Colonic mucosa (tissue), 4 donors: ENCODE data around the gene MED16. TPM values are rescaled to one million over a fixed set of nuclear protein-coding genes. Genes with fewer than 3 reads are reported as not detected.

Experiments used
- DNase-seq: peaks from one replicate; pipeline ENCODE4 v3.0.0-alpha.2; 2020
- H3K27ac ChIP-seq: fragments of 200-600 bp; one replicate; pipeline ENCODE4 v1.8.0; 2021
- H3K27me3 ChIP-seq: fragments of 200-600 bp; one replicate; pipeline ENCODE4 v1.8.0; 2021
- H3K36me3 ChIP-seq: fragments of 200-600 bp; one replicate; pipeline ENCODE4 v1.8.0; 2021
- H3K4me1 ChIP-seq: fragments of 200-600 bp; one replicate; pipeline ENCODE4 v1.8.0; 2021; ENCODE audit warnings: mild to moderate bottlenecking
- H3K4me3 ChIP-seq: fragments of 200-600 bp; one replicate; pipeline ENCODE4 v1.8.0; 2021
- H3K9ac ChIP-seq, 2 donors: one replicate each; pipeline ENCODE4 v1.7.0; 2013; ENCODE audit warnings: control low read depth in 2 of 2, low read depth in 2 of 2, low read length in 2 of 2
- H3K9me3 ChIP-seq: fragments of 200-600 bp; one replicate; pipeline ENCODE4 v1.8.0; 2021
- CTCF ChIP-seq: fragments of 200-600 bp; IDR thresholded peaks from one replicate; pipeline ENCODE4 v1.8.0; 2022; ENCODE audit warnings: antibody characterized with exemption, mild to moderate bottlenecking
- intact Hi-C: fragments of 100-400 bp; cut with DNase I; formaldehyde crosslinking; loops from one replicate; pipeline ENCODE4 v1.14.1; 2022
- total RNA-seq, 2 donors: library from RNA; stranded (reverse); fragmentation: NEBNext Ultra II Directional in 1 of 2; extraction: Animal tissue kit (Norgen Biotek cat#: 25700) in 1 of 2; gene quantifications; one replicate each; pipeline ENCODE4 v1.2.1, GENCODE V29; 2021
- donor health status: healthy.
- donor health status: DM: no; HTN: no; CAD: no.
- donor health status: DM: no; HTN: no; CAD: no.

MED16 gene
- total RNA-seq, result 10 to 100 TPM; 73.3 to 83.2 TPM

DNA sequence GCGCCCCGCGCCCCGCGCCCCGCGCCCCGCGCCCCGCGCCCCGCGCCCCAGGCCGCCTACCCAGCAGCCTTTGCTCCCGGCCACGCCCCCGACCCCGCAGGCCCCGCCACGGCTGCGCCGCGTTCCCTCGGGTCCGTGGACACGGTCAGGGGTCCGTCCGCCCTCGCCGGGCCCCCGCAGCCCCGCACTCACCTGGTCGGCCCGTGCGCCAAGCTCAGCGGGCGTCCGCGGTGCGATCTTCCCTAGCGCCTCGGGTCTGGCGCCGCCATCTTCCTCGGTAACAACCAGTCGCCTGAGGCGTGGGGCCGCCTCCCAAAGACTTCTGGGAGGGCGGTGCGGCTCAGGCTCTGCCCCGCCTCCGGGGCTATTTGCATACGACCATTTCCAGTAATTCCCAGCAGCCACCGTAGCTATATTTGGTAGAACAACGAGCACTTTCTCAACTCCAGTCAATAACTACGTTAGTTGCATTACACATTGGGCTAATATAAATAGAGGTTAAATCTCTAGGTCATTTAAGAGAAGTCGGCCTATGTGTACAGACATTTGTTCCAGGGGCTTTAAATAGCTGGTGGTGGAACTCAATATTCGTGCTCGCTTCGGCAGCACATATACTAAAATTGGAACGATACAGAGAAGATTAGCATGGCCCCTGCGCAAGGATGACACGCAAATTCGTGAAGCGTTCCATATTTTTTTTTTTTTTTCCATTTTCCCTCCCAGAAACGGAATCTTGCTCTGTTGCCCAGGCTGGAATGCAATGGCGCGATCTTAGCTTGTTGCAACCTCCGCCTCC is at the start of gene MED16, which contains the start of gene RNU6-9:
MED16 (minus strand) TSS at position 294 of the 796 bp plus-strand sequence. CDS start 2,056 bp downstream, outside the sequence.
RNU6-9 (plus strand) TSS at position 591 of the 796 bp plus-strand sequence.
- H3K36me3 ChIP-seq, result peaks cover 4% of the 10 kb centered on the region

DNA sequence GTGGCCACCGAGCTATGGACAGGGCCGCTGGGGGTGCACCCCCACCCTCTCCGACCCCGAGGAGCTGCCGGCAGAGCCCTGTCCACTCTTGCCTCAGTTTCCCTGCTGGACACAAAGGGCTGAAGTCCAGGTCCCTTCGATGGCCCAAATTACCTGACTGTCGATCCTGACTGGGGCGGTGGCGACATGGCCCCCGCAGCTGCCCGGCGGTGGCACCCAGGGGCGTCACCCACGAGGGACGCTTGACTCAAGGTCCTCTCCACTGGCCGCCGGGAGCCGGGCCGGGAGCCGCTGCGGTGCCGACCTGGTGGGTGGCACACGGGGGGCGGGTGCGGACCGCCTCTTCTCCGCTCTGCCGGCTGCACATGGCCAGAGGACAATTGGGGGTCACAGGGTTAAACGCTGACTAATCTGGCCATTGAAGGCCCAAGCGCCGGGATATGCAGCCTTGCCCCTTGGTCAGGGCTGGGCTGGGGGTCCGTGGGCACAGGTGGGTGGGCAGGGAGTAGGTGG is 49.2 kb upstream of the MED16 start:
- Histone ChIP-seq H3K4me3 (no peak overlapping the region), H3K27me3 (no peaks in the 10 kb centered on the region), H3K36me3 (no peaks in the 10 kb centered on the region), H3K4me1 (peaks cover 9% of the 10 kb centered on the region), H3K9me3 (no peaks in the 10 kb centered on the region), H3K27ac (no peak overlapping the region), H3K9ac (no peak overlapping the region)
- DNase-seq, result no peak
- TF ChIP-seq CTCF, result no peak
- intact Hi-C loops, result no loop called here

More for the DNA sequence above, at the start of gene MED16, which contains the start of gene RNU6-9:
- Histone ChIP-seq H3K27me3 (no peaks in the 10 kb centered on the region), H3K9me3 (no peaks in the 10 kb centered on the region), H3K4me3 (peak within 1 kb of the TSS; percentile 82), H3K27ac (peak within 1 kb of the TSS; percentile 91), H3K9ac (peak within 1 kb of the TSS; percentile 70 to 88), H3K4me1 (peaks cover 5% of the 10 kb centered on the region)
- intact Hi-C loops, result no loop called here
- peak; percentile 91 for DNase-seq
- TF ChIP-seq CTCF, result no peak

- TF ChIP-seq CTCF, result no peak
- Histone ChIP-seq H3K27me3 (no peaks in the 10 kb centered on the region), H3K36me3 (no peaks in the 10 kb centered on the region), H3K9me3 (no peaks in the 10 kb centered on the region), H3K4me3 (peak overlapping the region; percentile 40), H3K9ac (peak overlapping the region; percentile 33 to 58), H3K4me1 (peaks cover 9% of the 10 kb centered on the region), H3K27ac (peak overlapping the region; percentile 57)
- no peak for DNase-seq
- intact Hi-C loops, result no loop called here
These were observed 48.5 kb upstream of the MED16 start for GRCh38 chr19:941292-942132.

DNA sequence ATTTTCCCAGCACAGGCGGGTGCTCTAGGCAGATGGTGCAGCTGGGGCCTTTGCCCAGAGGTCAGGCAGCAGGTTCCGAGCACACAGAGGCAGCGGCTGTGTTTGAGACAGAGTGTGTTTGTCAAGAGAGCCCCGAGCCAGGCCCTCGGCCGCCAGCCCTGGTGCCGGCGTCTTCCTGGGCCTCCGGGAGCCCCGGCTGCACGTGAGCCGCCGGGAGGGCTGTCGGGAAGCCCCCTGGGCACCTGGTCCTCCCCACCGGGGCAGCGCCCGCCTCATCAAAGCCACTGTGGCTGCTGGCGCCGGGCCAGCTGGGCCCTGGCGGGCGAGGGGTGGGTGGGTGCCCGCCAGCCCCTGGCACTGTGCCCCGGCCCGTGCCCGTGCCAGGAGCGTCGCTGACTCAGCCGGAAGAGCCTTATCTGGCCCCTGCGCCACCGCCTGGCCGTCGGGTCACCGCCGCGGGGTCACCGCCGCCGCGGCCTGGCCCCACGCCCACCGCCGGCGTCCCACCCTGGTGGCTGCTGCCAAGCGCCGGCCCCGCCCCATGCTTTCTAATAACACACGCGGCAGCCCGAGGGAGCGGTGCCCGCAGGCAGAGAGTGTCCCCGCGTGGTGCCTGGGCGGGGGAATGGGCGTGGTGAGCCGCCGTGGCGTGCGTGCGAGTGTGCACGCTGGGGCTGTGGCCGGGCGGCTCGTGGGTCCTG is 47.8 kb upstream of the MED16 start:
- Histone ChIP-seq H3K27me3 (no peaks in the 10 kb centered on the region), H3K9ac (peak overlapping the region; percentile 41 to 58), H3K27ac (peak overlapping the region; percentile 57), H3K9me3 (no peaks in the 10 kb centered on the region), H3K4me3 (peak overlapping the region; percentile 40), H3K4me1 (peaks cover 9% of the 10 kb centered on the region), H3K36me3 (no peaks in the 10 kb centered on the region)
- DNase-seq, result peak; percentile 77
- intact Hi-C loops, result no loop called here
- no peak for TF ChIP-seq CTCF

DNA sequence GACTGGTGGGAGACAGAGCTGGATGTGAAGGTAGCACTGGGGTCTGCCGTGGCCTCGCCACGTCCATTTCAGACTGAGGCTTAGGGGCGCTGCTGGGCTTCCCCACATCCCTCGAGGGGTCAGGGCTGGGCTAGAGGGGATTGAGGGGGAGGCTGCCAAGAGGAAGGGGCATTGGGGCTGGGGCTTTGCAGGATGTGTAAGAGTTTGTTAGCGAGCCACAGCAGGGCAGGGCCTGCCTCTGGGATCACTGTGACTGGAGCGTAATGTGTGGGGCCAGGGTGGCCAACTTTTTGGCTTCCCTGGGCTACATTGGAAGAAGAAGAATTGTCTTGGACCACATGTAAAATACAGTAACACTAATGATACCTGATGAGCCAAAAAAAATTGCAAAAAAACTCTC is 46.9 kb upstream of the MED16 start:
- Histone ChIP-seq H3K27me3 (no peaks in the 10 kb centered on the region), H3K4me3 (no peak overlapping the region), H3K27ac (no peak overlapping the region), H3K4me1 (peaks cover 14% of the 10 kb centered on the region), H3K9me3 (no peaks in the 10 kb centered on the region), H3K9ac (peak overlapping the region in 1 of 2 donors; percentile 41), H3K36me3 (no peaks in the 10 kb centered on the region)
- no peak for TF ChIP-seq CTCF
- intact Hi-C loops, result no loop called here
- DNase-seq, result no peak
